ENCODE data around the gene IL17RD. TPM values are rescaled to one million over a fixed set of nuclear protein-coding genes. Genes with fewer than 3 reads are reported as not detected.

IL17RD gene
- polyA plus RNA-seq, 2 of the 4 experiments (the other 2 are of a cell fraction): 0.89 to 1.4 TPM

DNA sequence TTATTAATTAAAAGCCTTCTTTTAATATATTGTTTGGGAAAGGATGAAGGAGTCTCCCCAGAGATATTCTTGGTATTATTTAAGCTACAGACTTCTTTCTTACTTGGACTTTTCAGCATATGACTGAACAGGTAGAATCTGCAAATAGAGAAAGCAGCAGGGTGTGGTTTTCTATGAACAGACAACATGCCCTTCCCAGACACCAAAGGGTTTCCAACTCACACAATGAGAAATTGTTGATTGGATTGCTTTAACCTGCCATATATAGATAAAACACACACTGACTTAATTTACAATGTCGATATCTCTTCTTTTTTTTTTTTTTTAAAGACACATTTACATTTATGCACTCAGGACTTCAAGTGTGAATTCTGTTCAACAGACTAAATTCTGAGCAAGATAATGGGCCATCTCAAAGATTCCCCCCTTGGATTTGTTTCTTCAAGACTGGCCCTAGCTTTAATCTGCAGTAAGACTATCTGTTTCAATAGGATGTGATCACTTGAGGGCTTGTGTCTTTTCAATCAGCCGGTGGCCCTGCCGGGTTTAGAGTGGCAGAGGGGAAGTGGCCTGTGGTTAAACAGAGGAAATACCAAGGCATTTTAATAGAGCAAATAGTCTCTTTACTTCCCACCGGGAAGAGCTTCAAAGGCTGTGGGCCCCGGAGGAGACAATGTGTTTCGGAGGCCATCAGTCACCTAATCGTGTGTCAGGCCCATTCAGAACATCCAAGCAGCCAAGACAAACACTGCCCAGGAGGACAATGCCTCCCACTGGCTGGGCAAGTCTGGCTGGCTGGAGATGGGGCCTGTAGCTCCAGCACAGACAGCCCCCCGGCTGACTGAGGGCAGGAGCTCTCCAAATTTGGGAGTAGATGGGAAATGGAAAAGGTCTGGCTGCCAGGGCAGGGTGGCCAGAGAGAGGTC lies 6.1 kb downstream of the IL17RD start:
- TF ChIP-seq, protein P1, sequence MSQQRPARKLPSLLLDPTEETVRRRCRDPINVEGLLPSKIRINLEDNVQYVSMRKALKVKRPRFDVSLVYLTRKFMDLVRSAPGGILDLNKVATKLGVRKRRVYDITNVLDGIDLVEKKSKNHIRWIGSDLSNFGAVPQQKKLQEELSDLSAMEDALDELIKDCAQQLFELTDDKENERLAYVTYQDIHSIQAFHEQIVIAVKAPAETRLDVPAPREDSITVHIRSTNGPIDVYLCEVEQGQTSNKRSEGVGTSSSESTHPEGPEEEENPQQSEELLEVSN (IDR thresholded peaks at IDR 0.05; ENCODE audit: borderline replicate concordance, low read depth): no peak
- no peak for TF ChIP-seq NR3C1 (IDR thresholded peaks at IDR 0.05)
- DNase-seq (ENCODE audit: low read depth in 1 of 2, low spot score in 1 of 2) (no peak), ATAC-seq (no peak), FAIRE-seq (no peak)
- no peak overlapping the region for H3K4me2 ChIP-seq
- H3K9me3 ChIP-seq: no peaks in the 10 kb centered on the region
- H3K4me3 ChIP-seq: no peak overlapping the region
- 65% methylated on average over 6 of the region's 8 CpGs for WGBS (ENCODE audit: missing lambda C conversion rate)
- POLR2A ChIA-PET: no interaction called here
- H3K27ac ChIP-seq: no peak overlapping the region
- CTCF ChIA-PET: interaction anchor here (1.6 to 2.9 kb wide), 2 partner anchors 11 to 164 kb away, joined by 4 to 13 read pairs; no protein-coding TSS in a partner anchor
- H3K4me1 ChIP-seq: no peaks in the 10 kb centered on the region

DNA sequence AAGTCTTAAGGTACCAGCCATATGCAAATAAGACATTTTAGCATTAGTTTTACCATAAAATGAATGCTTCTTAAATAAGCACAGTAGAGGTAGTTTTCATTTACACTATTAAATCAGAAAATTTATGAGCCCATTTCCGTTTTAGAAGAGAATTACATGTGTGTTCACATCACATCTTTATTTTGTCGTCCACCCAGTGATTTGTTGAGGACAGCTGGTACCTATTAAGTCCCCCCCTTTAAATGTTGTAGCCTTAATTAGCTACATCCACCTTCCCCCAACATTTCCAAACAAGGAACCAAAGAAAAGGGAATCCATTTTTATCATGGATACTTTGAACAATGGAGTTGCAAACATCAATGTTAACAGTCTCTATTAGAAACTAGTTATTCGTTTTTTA lies 6.8 kb downstream of the IL17RD start:
- 59% methylated on average over 3 of the region's 3 CpGs for WGBS (ENCODE audit: missing lambda C conversion rate)

DNA sequence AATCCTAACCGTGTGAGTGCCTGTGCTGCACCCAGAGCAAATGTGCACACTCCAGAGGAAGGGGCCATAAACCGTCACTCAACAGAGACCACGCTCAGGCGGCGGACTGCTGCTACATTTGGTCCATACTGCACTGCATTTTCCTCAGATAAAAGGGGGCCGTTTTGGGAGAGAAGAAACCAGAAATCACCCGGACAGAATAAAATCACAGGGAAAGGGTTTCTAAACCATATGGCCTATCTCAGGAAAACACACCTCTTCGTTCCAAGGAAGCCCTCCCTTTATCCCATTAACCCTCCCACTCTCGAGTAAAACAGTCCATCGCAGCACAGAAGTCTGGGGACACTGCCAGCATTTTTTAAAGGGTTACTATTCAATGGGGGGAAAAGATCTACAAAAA lies 7.6 kb downstream of the IL17RD start:
- Histone ChIP-seq H3K4me3 (no peak overlapping the region), H3K27ac (no peak overlapping the region), H3K4me2 (no peak overlapping the region), H3K4me1 (no peaks in the 10 kb centered on the region), H3K9me3 (no peaks in the 10 kb centered on the region)
- ATAC-seq (no peak), DNase-seq (ENCODE audit: low read depth in 1 of 2, low spot score in 1 of 2) (no peak), FAIRE-seq (no peak)
- 78% methylated on average over 10 of the region's 10 CpGs for WGBS (ENCODE audit: missing lambda C conversion rate)
- POLR2A ChIA-PET: no interaction called here
- CTCF ChIA-PET: interaction anchor here (2.9 kb wide), 1 partner anchor 13 kb away, joined by 13 read pairs; no protein-coding TSS in a partner anchor
- TF ChIP-seq ZSCAN20 (CRISPR knock-in tag; IDR thresholded peaks at IDR 0.05) (no peak), JUNB (IDR thresholded peaks at IDR 0.05) (no peak), RCOR1 (IDR thresholded peaks at IDR 0.05; ENCODE audit: low read depth, low read length) (no peak), NR3C1 (IDR thresholded peaks at IDR 0.05) (no peak), PHF8 (IDR thresholded peaks at IDR 0.05; ENCODE audit: borderline replicate concordance, low read depth) (no peak), FOSB (CRISPR knock-in tag; IDR thresholded peaks at IDR 0.05) (no peak), HOXA7 (CRISPR knock-in tag; IDR thresholded peaks at IDR 0.05) (no peak), CEBPB (IDR thresholded peaks at IDR 0.05) (no peak), HOXB13 (CRISPR knock-in tag; IDR thresholded peaks at IDR 0.05; ENCODE audit: low read depth) (no peak), ZC3H11A (IDR thresholded peaks at IDR 0.05) (no peak), ZNF302 (CRISPR knock-in tag; IDR thresholded peaks at IDR 0.05) (no peak)
- TF ChIP-seq, protein P2, sequence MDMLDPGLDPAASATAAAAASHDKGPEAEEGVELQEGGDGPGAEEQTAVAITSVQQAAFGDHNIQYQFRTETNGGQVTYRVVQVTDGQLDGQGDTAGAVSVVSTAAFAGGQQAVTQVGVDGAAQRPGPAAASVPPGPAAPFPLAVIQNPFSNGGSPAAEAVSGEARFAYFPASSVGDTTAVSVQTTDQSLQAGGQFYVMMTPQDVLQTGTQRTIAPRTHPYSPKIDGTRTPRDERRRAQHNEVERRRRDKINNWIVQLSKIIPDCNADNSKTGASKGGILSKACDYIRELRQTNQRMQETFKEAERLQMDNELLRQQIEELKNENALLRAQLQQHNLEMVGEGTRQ (IDR thresholded peaks at IDR 0.05): no peak
- TF ChIP-seq, protein P3, sequence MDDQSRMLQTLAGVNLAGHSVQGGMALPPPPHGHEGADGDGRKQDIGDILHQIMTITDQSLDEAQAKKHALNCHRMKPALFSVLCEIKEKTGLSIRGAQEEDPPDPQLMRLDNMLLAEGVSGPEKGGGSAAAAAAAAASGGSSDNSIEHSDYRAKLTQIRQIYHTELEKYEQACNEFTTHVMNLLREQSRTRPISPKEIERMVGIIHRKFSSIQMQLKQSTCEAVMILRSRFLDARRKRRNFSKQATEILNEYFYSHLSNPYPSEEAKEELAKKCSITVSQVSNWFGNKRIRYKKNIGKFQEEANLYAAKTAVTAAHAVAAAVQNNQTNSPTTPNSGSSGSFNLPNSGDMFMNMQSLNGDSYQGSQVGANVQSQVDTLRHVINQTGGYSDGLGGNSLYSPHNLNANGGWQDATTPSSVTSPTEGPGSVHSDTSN (IDR thresholded peaks at IDR 0.05): no peak

More for the DNA sequence above, 6.8 kb downstream of the IL17RD start:
- Histone ChIP-seq H3K4me1 (no peaks in the 10 kb centered on the region), H3K27ac (no peak overlapping the region), H3K9me3 (no peaks in the 10 kb centered on the region), H3K4me2 (no peak overlapping the region), H3K4me3 (no peak overlapping the region)
- TF ChIP-seq EHF (CRISPR knock-in tag; IDR thresholded peaks at IDR 0.05) (no peak), ZNF302 (CRISPR knock-in tag; IDR thresholded peaks at IDR 0.05) (no peak), RARB (CRISPR knock-in tag; IDR thresholded peaks at IDR 0.05) (no peak), BHLHE40 (IDR thresholded peaks at IDR 0.05; ENCODE audit: low read depth, low read length) (no peak), RNF2 (IDR thresholded peaks at IDR 0.05; ENCODE audit: borderline replicate concordance, low read depth) (no peak), CHD4 (IDR thresholded peaks at IDR 0.05; ENCODE audit: borderline replicate concordance) (no peak)
- ATAC-seq (no peak), DNase-seq (ENCODE audit: low read depth in 1 of 2, low spot score in 1 of 2) (no peak), FAIRE-seq (no peak)
- ChIA-PET POLR2A (no interaction called here), CTCF (interaction anchor here (2.9 kb wide), 1 partner anchor 12 kb away, joined by 13 read pairs; no protein-coding TSS in a partner anchor)
